HepG2 (cell line): Measurements from ENCODE around the gene EMILIN3. TPM values are rescaled to one million over a fixed set of nuclear protein-coding genes. Genes with fewer than 3 reads are reported as not detected.
A peak's percentile ranks its signal among the peaks of the same experiment; 100 is the strongest.

Experiments
- GZF1 ChIP-seq: sonication (generic); formaldehyde crosslinking; IDR thresholded peaks from 2 replicates; pipeline ENCODE4 v1.5.1; 2020; ENCODE audit warnings: mild to moderate bottlenecking, missing genetic modification reagents
- HDAC6 ChIP-seq: fragments of 200-600 bp; sonication (generic); IDR thresholded peaks from 2 replicates; pipeline ENCODE4 v1.7.0; 2017; ENCODE audit warnings: mild to moderate bottlenecking, antibody characterized with exemption, low read length, low read depth
- HOXD1 ChIP-seq: sonication (generic); formaldehyde crosslinking; IDR thresholded peaks from 2 replicates; pipeline ENCODE4 v1.5.0; 2020; ENCODE audit warnings: missing genetic modification reagents
- PRPF4 ChIP-seq: fragments of 200-400 bp; formaldehyde crosslinking; IDR thresholded peaks from 2 replicates; pipeline ENCODE4 v1.6.1; 2016; ENCODE audit warnings: low read length, low read depth; ENCODE audit not compliant: poor library complexity, severe bottlenecking
- SRF ChIP-seq: IDR thresholded peaks from 2 replicates; pipeline ENCODE4 v1.6.1; 2011; ENCODE audit warnings: mild to moderate bottlenecking, low read depth, low read length, moderate library complexity
- STAT5B ChIP-seq: sonication (generic); formaldehyde crosslinking; IDR thresholded peaks from 2 replicates; pipeline ENCODE4 v1.4.0; 2020; ENCODE audit warnings: missing genetic modification reagents
- TP53 ChIP-seq: sonication (generic); formaldehyde crosslinking; conservative IDR thresholded peaks from 2 replicates; pipeline ENCODE4 v1.4.0; 2020; ENCODE audit warnings: missing genetic modification reagents
- ZBTB21 ChIP-seq: sonication (generic); formaldehyde crosslinking; IDR thresholded peaks from 2 replicates; pipeline ENCODE4 v1.4.0; 2020; ENCODE audit warnings: missing genetic modification reagents
- ZNF317 ChIP-seq: sonication (generic); formaldehyde crosslinking; IDR thresholded peaks from 2 replicates; pipeline ENCODE4 v1.5.0; 2020; ENCODE audit warnings: mild to moderate bottlenecking, missing genetic modification reagents
- ZNF335 ChIP-seq: sonication (generic); formaldehyde crosslinking; IDR thresholded peaks from 2 replicates; pipeline ENCODE4 v1.4.0; 2020; ENCODE audit warnings: missing genetic modification reagents
- polyA plus RNA-seq, 8 experiments: library from polyadenylated mRNA; depleted of rRNA in 3 of 8; stranded (reverse) in 7 of 8; unstranded in 1 of 8; fragments of >200 nt; fragmentation: Illumina TruSeq in 4 of 8; extraction: Trizol in 4 of 8; gene quantifications; 2 replicates each; pipeline versions ENCODE4 v1.2.1 to v1.2.3, GENCODE V29; 2011 to 2016; ENCODE audit warnings: low read depth in 4 of 8, missing spikeins in 1 of 8, mixed read lengths in 1 of 8; ENCODE audit not compliant: insufficient read depth in 1 of 8
- total RNA-seq, 5 experiments: library from RNA; depleted of rRNA; stranded (reverse); fragments of >200 nt; fragmentation: Illumina TruSeq; extraction: Trizol; gene quantifications; 2 replicates each; pipeline ENCODE4 v1.2.3, GENCODE V29; 2016; ENCODE audit warnings: low read depth in 1 of 5
- TF ChIP-seq, protein P1 (sequence below): sonication (generic); formaldehyde crosslinking; IDR thresholded peaks from 2 replicates; pipeline ENCODE4 v1.4.0; 2020; ENCODE audit warnings: mild to moderate bottlenecking, missing genetic modification reagents
- TF ChIP-seq, protein P2 (sequence below): sonication (generic); formaldehyde crosslinking; IDR thresholded peaks from 2 replicates; pipeline ENCODE4 v1.4.0; 2020; ENCODE audit warnings: missing genetic modification reagents
- TF ChIP-seq, protein P3 (sequence below): sonication (generic); formaldehyde crosslinking; IDR thresholded peaks from 2 replicates; pipeline ENCODE4 v1.5.0; 2020; ENCODE audit warnings: mild to moderate bottlenecking, missing genetic modification reagents, borderline replicate concordance
- TF ChIP-seq, protein P4 (sequence below): IDR thresholded peaks from 2 replicates; pipeline ENCODE4 v1.6.1; 2016; ENCODE audit warnings: mild to moderate bottlenecking
- TF ChIP-seq, protein P5 (sequence below): sonication (generic); formaldehyde crosslinking; IDR thresholded peaks from 2 replicates; pipeline ENCODE4 v1.8.0; 2022; ENCODE audit warnings: mild to moderate bottlenecking, missing genetic modification reagents

EMILIN3 gene
- total and polyA plus RNA-seq, 2 of the 13 experiments (the other 11 are each of a cell fraction or from before 2014, with no cell fraction given), result 0.25 to 0.29 TPM

DNA sequence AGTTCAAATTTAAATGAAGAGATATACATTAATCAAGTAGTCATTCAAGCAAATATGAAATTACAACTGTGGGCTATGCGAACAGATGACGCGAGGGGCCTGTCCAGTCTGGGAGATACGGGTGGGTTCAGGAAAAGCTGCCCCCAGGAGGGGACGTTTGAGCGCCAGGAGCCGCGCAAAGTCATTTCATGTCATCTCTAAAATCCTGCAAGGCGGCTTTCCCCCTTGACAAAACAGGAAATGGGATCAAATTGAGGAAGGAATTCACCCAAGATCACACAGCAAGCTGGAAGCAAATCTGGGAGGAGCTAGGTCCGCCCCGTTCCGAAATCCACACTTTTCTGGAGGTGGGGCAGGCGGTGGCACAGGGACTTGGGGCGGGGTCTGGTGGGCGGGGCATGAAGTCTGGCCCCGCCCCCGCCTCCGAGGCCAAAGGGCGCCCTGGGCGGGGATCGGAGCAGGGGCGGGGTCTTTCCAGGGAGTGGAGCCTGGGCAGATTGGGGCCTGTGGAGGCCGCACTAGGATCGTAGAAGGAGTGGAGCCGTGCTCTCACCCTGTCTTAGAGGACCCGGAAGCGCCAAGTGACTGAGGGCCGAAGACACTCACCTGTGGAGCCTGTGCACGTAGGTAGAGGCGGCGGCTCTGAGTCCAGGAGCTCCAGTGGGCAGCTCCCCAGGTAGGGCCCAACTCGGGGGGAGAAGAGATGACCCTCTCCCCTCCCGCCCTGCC lies 26.1 kb downstream of the EMILIN3 start, which contains the start of gene LPIN3 (continued):
- TF ChIP-seq, protein P1, sequence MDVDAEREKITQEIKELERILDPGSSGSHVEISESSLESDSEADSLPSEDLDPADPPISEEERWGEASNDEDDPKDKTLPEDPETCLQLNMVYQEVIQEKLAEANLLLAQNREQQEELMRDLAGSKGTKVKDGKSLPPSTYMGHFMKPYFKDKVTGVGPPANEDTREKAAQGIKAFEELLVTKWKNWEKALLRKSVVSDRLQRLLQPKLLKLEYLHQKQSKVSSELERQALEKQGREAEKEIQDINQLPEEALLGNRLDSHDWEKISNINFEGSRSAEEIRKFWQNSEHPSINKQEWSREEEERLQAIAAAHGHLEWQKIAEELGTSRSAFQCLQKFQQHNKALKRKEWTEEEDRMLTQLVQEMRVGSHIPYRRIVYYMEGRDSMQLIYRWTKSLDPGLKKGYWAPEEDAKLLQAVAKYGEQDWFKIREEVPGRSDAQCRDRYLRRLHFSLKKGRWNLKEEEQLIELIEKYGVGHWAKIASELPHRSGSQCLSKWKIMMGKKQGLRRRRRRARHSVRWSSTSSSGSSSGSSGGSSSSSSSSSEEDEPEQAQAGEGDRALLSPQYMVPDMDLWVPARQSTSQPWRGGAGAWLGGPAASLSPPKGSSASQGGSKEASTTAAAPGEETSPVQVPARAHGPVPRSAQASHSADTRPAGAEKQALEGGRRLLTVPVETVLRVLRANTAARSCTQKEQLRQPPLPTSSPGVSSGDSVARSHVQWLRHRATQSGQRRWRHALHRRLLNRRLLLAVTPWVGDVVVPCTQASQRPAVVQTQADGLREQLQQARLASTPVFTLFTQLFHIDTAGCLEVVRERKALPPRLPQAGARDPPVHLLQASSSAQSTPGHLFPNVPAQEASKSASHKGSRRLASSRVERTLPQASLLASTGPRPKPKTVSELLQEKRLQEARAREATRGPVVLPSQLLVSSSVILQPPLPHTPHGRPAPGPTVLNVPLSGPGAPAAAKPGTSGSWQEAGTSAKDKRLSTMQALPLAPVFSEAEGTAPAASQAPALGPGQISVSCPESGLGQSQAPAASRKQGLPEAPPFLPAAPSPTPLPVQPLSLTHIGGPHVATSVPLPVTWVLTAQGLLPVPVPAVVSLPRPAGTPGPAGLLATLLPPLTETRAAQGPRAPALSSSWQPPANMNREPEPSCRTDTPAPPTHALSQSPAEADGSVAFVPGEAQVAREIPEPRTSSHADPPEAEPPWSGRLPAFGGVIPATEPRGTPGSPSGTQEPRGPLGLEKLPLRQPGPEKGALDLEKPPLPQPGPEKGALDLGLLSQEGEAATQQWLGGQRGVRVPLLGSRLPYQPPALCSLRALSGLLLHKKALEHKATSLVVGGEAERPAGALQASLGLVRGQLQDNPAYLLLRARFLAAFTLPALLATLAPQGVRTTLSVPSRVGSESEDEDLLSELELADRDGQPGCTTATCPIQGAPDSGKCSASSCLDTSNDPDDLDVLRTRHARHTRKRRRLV, result 0 out of 2 replicates have a peak, but pooled peaks have one; percentile 62
- peak; percentile 57; the same call in 1 of the 2 replicates for TF ChIP-seq GZF1
- TF ChIP-seq, protein P2, sequence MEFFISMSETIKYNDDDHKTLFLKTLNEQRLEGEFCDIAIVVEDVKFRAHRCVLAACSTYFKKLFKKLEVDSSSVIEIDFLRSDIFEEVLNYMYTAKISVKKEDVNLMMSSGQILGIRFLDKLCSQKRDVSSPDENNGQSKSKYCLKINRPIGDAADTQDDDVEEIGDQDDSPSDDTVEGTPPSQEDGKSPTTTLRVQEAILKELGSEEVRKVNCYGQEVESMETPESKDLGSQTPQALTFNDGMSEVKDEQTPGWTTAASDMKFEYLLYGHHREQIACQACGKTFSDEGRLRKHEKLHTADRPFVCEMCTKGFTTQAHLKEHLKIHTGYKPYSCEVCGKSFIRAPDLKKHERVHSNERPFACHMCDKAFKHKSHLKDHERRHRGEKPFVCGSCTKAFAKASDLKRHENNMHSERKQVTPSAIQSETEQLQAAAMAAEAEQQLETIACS (CRISPR knock-in tag), result 0 out of 2 replicates have a peak, but pooled peaks have one; percentile 8
- no peak for TF ChIP-seq TP53
- TF ChIP-seq HDAC6, result no peak
- TF ChIP-seq, protein P3, sequence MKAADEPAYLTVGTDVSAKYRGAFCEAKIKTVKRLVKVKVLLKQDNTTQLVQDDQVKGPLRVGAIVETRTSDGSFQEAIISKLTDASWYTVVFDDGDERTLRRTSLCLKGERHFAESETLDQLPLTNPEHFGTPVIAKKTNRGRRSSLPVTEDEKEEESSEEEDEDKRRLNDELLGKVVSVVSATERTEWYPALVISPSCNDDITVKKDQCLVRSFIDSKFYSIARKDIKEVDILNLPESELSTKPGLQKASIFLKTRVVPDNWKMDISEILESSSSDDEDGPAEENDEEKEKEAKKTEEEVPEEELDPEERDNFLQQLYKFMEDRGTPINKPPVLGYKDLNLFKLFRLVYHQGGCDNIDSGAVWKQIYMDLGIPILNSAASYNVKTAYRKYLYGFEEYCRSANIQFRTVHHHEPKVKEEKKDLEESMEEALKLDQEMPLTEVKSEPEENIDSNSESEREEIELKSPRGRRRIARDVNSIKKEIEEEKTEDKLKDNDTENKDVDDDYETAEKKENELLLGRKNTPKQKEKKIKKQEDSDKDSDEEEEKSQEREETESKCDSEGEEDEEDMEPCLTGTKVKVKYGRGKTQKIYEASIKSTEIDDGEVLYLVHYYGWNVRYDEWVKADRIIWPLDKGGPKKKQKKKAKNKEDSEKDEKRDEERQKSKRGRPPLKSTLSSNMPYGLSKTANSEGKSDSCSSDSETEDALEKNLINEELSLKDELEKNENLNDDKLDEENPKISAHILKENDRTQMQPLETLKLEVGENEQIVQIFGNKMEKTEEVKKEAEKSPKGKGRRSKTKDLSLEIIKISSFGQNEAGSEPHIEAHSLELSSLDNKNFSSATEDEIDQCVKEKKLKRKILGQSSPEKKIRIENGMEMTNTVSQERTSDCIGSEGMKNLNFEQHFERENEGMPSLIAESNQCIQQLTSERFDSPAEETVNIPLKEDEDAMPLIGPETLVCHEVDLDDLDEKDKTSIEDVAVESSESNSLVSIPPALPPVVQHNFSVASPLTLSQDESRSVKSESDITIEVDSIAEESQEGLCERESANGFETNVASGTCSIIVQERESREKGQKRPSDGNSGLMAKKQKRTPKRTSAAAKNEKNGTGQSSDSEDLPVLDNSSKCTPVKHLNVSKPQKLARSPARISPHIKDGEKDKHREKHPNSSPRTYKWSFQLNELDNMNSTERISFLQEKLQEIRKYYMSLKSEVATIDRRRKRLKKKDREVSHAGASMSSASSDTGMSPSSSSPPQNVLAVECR (CRISPR knock-in tag), result peak; percentile 52; the same call in 1 of the 2 replicates
- TF ChIP-seq PRPF4, result no peak
- TF ChIP-seq STAT5B, result no peak
- TF ChIP-seq, protein P4, sequence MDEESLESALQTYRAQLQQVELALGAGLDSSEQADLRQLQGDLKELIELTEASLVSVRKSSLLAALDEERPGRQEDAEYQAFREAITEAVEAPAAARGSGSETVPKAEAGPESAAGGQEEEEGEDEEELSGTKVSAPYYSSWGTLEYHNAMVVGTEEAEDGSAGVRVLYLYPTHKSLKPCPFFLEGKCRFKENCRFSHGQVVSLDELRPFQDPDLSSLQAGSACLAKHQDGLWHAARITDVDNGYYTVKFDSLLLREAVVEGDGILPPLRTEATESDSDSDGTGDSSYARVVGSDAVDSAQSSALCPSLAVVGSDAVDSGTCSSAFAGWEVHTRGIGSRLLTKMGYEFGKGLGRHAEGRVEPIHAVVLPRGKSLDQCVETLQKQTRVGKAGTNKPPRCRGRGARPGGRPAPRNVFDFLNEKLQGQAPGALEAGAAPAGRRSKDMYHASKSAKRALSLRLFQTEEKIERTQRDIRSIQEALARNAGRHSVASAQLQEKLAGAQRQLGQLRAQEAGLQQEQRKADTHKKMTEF (CRISPR knock-in tag), result peak; percentile 56; the same call in 1 of the 2 replicates
- TF ChIP-seq ZNF335, result peak; percentile 71; the same call in 1 of the 2 replicates
- TF ChIP-seq, protein P5, sequence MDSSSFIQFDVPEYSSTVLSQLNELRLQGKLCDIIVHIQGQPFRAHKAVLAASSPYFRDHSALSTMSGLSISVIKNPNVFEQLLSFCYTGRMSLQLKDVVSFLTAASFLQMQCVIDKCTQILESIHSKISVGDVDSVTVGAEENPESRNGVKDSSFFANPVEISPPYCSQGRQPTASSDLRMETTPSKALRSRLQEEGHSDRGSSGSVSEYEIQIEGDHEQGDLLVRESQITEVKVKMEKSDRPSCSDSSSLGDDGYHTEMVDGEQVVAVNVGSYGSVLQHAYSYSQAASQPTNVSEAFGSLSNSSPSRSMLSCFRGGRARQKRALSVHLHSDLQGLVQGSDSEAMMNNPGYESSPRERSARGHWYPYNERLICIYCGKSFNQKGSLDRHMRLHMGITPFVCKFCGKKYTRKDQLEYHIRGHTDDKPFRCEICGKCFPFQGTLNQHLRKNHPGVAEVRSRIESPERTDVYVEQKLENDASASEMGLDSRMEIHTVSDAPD (CRISPR knock-in tag), result no peak
- no peak; the same call in 1 of the 2 replicates for TF ChIP-seq ZBTB21 (CRISPR knock-in tag)
- no peak for TF ChIP-seq SRF
- TF ChIP-seq HOXD1 (CRISPR knock-in tag), result peak; percentile 1; the same call in 1 of the 2 replicates
- TF ChIP-seq ZNF317, result no peak
